Neural crest cell (in vitro differentiated cells): ENCODE data around the gene CGB8. TPM values are rescaled to one million over a fixed set of nuclear protein-coding genes. Genes with fewer than 3 reads are reported as not detected.
"Not testable (repeated sequence)": the region's sequence is repeated elsewhere in the genome, so short reads cannot be mapped to it uniquely, and the experiment has no call there.

Experiments used
- DNase-seq: peaks from one replicate; pipeline ENCODE4 v3.0.0; 2021; ENCODE audit warnings: low read depth, mixed read lengths, low spot score
- H3K27ac Mint-ChIP-seq: one replicate; pipeline ENCODE4 v1.8.0; 2021; ENCODE audit warnings: mild to moderate bottlenecking, mixed read lengths; ENCODE audit not compliant: unreplicated experiment
- H3K27me3 Mint-ChIP-seq: 2 replicates; pipeline ENCODE4 v1.8.0; 2021; ENCODE audit warnings: low read depth, mild to moderate bottlenecking, mixed read lengths
- H3K36me3 Mint-ChIP-seq: 2 replicates; pipeline ENCODE4 v1.8.0; 2021; ENCODE audit warnings: low read depth, mild to moderate bottlenecking, mixed read lengths
- H3K4me1 Mint-ChIP-seq: 2 replicates; pipeline ENCODE4 v1.8.0; 2021; ENCODE audit warnings: mixed read lengths
- H3K4me3 Mint-ChIP-seq: one replicate; pipeline ENCODE4 v1.8.0; 2021; ENCODE audit warnings: mild to moderate bottlenecking, mixed read lengths
- H3K9me3 Mint-ChIP-seq: 2 replicates; pipeline ENCODE4 v1.8.0; 2021; ENCODE audit warnings: mixed read lengths
- total RNA-seq: library from RNA; stranded (reverse); gene quantifications from 2 replicates; pipeline ENCODE4 v1.2.1, GENCODE V29; 2021
- TF ChIP-seq, protein P1 (sequence below): fragments of 200-600 bp; sonication (generic); conservative IDR thresholded peaks from 2 replicates; pipeline ENCODE4 v1.5.0; 2021; ENCODE audit warnings: antibody characterized with exemption, mild to moderate bottlenecking

Gene CGB8
- total RNA-seq, 1 donor from 2014 or later = not detected

DNA sequence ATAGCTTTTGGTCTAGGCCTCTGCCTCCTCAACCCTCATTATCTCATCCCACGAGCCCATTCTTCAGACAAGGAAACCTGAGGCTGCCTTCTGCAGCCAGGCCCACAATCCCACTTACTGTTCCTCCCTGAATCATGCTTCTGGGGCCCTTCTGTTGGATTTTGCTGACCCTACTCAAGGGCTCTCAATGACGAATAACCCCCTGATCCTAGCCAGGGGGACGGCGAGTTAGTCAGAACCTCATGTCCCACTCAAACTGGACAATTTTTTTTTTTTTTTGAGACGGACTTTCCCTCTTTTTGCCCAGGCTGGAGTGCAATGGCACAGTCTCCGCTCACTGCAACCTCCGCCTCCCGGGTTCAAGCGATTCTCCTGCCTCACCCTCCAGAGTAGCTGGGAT, 26.8 kb downstream of the CGB8 start:
- no peak overlapping the region for H3K4me3 Mint-ChIP-seq

DNA sequence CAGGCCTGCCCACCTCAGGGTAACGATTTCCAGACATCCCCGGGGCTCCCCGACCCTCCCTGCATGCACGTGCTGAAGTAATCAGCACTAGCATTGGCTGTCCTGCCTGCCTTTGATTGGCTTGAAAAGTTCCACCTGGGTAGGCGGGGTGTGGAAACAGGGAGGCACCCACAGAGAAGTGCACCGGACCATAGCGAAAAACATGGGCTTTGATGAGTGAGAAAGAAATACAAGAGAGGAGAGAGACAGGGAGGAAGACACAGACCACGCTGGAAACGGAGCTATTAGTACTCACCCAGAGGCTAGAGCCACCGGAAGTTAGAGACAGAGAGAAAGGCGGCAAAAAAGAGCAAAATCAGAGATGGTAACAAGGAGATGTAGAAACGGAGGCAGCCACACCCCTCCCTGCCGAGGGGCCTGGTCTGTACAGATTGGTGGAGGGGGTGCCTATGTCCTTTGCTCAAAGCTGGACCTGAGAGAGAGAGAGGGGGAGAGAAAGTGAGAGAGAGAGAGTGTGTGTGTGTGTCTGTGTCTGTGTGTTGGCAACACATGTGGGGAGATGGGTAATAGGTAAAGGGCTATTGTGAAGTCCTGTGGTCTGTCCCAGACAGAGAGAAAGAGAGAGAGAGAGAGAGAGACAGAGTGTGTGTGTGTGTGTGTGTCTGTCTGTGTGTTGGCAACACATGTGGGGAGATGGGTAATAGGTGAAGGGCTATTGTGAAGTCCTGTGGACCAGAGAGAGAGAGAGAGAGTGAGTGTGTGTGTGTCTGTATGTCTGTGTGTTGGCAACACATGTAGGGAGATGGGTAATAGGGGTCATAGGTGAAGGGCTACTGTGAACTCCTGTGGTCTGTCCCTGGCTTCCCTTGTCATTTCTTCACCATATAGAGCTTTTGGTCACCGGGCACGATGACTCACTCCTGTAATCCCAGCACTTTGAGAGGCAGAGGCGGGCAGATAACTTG, 27.7 kb downstream of the CGB8 start:
- Mint-ChIP-seq H3K27me3 (peaks cover 56% of the 10 kb centered on the region), H3K27ac (no peak overlapping the region)
- no peak for DNase-seq

More for the DNA sequence above, 26.8 kb downstream of the CGB8 start:
- Mint-ChIP-seq H3K27ac (no peak overlapping the region), H3K9me3 (no peaks in the 10 kb centered on the region), H3K4me1 (peaks cover 11% of the 10 kb centered on the region), H3K36me3 (no peaks in the 10 kb centered on the region), H3K27me3 (peaks cover 54% of the 10 kb centered on the region)
- TF ChIP-seq, protein P1, sequence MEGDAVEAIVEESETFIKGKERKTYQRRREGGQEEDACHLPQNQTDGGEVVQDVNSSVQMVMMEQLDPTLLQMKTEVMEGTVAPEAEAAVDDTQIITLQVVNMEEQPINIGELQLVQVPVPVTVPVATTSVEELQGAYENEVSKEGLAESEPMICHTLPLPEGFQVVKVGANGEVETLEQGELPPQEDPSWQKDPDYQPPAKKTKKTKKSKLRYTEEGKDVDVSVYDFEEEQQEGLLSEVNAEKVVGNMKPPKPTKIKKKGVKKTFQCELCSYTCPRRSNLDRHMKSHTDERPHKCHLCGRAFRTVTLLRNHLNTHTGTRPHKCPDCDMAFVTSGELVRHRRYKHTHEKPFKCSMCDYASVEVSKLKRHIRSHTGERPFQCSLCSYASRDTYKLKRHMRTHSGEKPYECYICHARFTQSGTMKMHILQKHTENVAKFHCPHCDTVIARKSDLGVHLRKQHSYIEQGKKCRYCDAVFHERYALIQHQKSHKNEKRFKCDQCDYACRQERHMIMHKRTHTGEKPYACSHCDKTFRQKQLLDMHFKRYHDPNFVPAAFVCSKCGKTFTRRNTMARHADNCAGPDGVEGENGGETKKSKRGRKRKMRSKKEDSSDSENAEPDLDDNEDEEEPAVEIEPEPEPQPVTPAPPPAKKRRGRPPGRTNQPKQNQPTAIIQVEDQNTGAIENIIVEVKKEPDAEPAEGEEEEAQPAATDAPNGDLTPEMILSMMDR = no peak
- DNase-seq = no peak

DNA sequence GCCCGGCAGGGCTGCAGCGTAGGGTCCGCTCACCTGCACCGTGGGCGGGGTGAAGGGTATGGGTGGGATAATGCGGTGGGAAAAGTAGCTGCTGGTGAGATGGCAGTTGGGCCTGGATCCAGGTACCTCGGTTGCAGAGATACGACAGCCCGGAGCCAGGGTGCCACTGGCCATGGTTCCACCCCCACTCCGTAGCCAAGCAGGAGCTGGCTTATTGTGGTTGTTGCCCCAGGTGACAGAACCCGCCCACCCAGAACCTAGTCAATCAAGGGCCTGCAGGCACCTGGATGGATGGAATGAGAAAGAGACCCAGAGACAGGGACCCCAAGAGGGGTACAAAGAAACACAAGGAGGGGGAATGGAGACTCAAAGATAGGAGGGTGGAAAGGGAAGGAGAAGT, 28.6 kb downstream of the CGB8 start:
- Mint-ChIP-seq H3K4me1 (peaks cover 11% of the 10 kb centered on the region), H3K36me3 (peaks cover 5% of the 10 kb centered on the region), H3K4me3 (peak overlapping the region; percentile 54), H3K9me3 (no peaks in the 10 kb centered on the region), H3K27ac (no peak overlapping the region), H3K27me3 (peaks cover 60% of the 10 kb centered on the region)
- TF ChIP-seq, protein P1 = no peak
- no peak for DNase-seq

More for the DNA sequence above, 27.7 kb downstream of the CGB8 start:
- Mint-ChIP-seq H3K4me3 (peak overlapping the region; percentile 25), H3K4me1 (peaks cover 11% of the 10 kb centered on the region), H3K36me3 (no peaks in the 10 kb centered on the region), H3K9me3 (no peaks in the 10 kb centered on the region)
- TF ChIP-seq, protein P1 = no peak

DNA sequence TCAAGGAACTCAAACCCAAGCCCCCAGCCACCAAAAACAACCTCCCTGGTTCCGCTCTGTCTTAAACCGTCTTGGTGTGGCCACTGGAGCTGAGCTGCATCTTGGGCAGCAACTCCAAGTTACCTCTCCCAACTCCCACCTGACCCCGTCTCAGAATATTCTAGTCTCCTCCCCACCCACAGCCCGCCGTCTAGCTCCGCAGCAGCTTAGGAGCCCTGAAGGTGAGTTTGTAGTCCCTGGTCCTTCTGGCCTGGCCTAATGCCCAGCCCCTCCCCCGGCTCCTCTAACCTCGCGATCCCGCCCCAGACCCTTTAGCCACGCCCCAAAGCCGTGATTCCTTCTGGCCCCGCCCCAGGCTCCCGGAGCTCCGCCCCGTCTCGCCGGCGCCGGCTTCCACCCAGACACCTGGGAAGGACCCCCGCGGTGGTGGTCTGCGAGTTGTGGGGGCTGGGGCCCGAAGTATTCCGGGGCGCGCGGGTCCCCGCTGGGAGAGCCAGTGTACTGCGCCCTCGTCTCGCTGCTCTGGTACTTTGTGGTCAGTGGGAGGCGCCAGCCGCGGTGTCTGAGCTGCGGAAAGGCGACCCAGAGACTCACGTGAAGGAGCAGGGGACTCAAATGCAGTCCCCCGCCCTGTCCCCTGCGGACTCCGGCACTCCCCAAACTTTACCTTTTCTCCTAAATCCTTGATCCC, 29.5 kb downstream of the CGB8 start:
- Mint-ChIP-seq H3K36me3 (peaks cover 7% of the 10 kb centered on the region), H3K27ac (no peak overlapping the region), H3K27me3 (peaks cover 60% of the 10 kb centered on the region), H3K4me1 (peaks cover 11% of the 10 kb centered on the region), H3K9me3 (no peaks in the 10 kb centered on the region), H3K4me3 (peak overlapping the region; percentile 73)
- TF ChIP-seq, protein P1 = peak; percentile 56
- peak; percentile 39 for DNase-seq

DNA sequence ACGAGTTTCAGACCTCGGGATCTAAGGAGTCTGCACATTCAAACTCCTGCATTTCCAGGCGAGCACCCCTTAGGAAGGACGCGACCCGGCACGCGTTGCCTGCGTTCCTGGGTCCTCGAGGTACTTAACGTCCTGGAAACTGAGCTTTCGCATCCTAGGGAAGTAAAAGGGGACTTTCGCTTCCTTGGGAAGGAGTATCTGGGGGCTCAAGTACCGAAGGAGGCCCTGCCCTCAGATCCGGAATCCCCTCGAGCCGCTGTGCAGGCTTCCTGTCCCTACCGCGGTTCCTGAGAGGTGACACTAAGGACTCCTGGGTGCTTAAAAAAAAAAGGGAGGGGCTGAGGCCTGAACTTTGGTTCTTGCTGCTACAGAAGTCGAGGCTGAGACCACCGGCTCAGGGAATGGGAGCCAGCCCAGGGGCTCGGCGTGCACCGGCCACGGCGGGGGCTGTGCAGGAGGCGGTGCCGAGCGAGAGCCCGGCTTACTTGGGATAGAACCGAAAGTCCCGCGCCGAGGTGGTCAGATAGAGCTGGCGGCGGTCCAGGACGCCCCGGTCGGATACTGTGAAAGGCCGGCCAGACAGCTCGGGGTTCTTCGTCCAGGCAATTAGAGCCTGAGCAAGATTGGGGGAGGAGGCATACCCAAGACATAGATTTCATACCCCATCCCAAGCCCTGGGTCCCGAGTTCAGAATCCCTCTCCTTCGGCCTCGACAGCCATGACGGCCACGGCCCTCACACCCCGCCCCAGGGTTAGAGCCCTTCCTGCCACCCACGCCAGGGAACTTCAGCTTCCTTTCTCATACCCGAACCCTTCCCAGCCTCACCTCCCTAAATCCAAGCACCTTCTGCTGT, 30.3 kb downstream of the CGB8 start:
- Mint-ChIP-seq H3K27me3 (peaks cover 60% of the 10 kb centered on the region), H3K4me1 (peaks cover 11% of the 10 kb centered on the region), H3K4me3 (peak overlapping the region; percentile 73)
- not testable (repeated sequence) for H3K36me3 Mint-ChIP-seq, DNase-seq, H3K9me3 Mint-ChIP-seq, H3K27ac Mint-ChIP-seq
